HL-60 (cell line): ENCODE measurements around the gene RPS16.
"Not testable (repeated sequence)": the region's sequence is repeated elsewhere in the genome, so short reads cannot be mapped to it uniquely, and the experiment has no call there.

Experiments
- POLR2AphosphoS5 ChIP-seq: IDR thresholded peaks from 2 replicates; pipeline ENCODE4 v1.6.1; 2012; ENCODE audit warnings: low read depth
- REST ChIP-seq: IDR thresholded peaks from 2 replicates; pipeline ENCODE4 v1.6.1; 2012; ENCODE audit warnings: low read depth; ENCODE audit not compliant: insufficient replicate concordance
- TF ChIP-seq, protein P1 (sequence below): IDR thresholded peaks from one replicate; pipeline ENCODE4 v1.5.1; 2011; ENCODE audit warnings: low read length, control low read depth, inconsistent platforms; ENCODE audit not compliant: insufficient read depth

GRCh38 chr19:39479319-39479801 lies 43.6 kb upstream of the RPS16 start:
- TF ChIP-seq, protein P1, sequence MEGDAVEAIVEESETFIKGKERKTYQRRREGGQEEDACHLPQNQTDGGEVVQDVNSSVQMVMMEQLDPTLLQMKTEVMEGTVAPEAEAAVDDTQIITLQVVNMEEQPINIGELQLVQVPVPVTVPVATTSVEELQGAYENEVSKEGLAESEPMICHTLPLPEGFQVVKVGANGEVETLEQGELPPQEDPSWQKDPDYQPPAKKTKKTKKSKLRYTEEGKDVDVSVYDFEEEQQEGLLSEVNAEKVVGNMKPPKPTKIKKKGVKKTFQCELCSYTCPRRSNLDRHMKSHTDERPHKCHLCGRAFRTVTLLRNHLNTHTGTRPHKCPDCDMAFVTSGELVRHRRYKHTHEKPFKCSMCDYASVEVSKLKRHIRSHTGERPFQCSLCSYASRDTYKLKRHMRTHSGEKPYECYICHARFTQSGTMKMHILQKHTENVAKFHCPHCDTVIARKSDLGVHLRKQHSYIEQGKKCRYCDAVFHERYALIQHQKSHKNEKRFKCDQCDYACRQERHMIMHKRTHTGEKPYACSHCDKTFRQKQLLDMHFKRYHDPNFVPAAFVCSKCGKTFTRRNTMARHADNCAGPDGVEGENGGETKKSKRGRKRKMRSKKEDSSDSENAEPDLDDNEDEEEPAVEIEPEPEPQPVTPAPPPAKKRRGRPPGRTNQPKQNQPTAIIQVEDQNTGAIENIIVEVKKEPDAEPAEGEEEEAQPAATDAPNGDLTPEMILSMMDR: not testable (repeated sequence)
- not testable (repeated sequence) for TF ChIP-seq POLR2AphosphoS5, REST
